ENCODE data around the gene APPL2. TPM values are rescaled to one million over a fixed set of nuclear protein-coding genes. Genes with fewer than 3 reads are reported as not detected.

APPL2 gene
- total and polyA plus RNA-seq, 2 of the 13 experiments (the other 11 are each of a cell fraction or from before 2014, with no cell fraction given): 9.9 to 11.1 TPM

DNA sequence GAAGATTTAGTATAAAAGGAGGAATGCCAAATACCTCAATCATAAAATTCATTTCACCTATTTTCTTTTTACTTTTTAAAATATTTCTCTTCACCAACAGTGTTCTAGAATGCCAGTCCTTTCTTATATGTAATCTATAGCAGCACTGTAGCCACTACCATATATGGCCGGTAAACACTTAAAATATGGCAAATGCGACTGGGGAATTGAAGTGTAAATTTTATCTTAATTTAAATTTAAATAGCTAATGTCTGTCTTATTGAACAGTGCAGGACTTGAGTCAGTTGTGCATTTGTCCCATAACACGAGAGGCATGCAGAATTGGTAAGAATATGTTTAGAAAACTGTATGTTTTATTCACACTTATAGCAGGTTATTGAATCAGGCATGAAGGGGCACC is 78.4 kb downstream of the APPL2 start:
- H3K36me3 ChIP-seq (replicated peaks in 1 of 2; ENCODE audit: control insufficient read depth in 1 of 2, insufficient read depth in 2 of 2, low read length in 2 of 2): peaks cover 2 to 22% of the 10 kb centered on the region in 2 experiments; a peak in 3 of 5 replicates
- in situ Hi-C loops (cut with HindIII; ENCODE audit: extremely low pct_ligation_motif_present, low pct_unique_long_range_greater_than_20kb): no loop called here

DNA sequence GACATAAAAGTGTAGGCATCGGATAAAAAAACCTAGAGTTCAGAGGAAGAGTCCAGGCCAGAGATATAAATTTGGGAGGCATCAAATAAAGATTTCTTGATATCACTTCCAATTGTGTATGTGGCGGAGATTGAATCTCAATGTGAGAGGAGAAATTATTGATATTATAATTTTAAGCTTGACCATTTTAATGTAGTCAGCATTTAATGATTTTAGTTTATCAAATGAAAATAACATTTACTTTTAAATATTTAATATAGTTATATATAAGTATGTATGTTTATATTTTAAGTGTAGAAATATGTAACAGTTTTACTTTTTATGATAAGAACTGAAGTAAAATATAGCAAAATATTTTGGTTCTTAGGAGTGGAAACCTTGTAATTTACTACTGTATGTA is 79.7 kb downstream of the APPL2 start:
- peaks cover 0 to 23% of the 10 kb centered on the region in 2 experiments; a peak in 3 of 5 replicates for H3K36me3 ChIP-seq (replicated peaks in 1 of 2; ENCODE audit: control insufficient read depth in 1 of 2, insufficient read depth in 2 of 2, low read length in 2 of 2)
- ChIA-PET POLR2A (no interaction called here), CTCF (ENCODE audit: low intra/inter-chr PET ratio, low total read pairs) (no interaction called here)
- no peaks in the 10 kb centered on the region for H3K79me2 ChIP-seq (ENCODE audit: insufficient read depth, low read length)
- H4K20me1 ChIP-seq (ENCODE audit: insufficient read depth, low read length): no peaks in the 10 kb centered on the region
- no TSS peak for BruUV-seq (replicated peaks)
- TF ChIP-seq ZNF124 (CRISPR knock-in tag; IDR thresholded peaks at IDR 0.05): no peak
- TF ChIP-seq MAFK (conservative IDR thresholded peaks at IDR 0.05 in 1 of 2, IDR thresholded peaks at IDR 0.05 in 1 of 2; ENCODE audit: low read length in 2 of 2): peak; percentile 16 to 52; a peak in 2 of 4 replicates
- no peak overlapping the region for H3K4me3 ChIP-seq (replicated peaks in 1 of 3; ENCODE audit: insufficient read depth in 1 of 3, low read depth in 2 of 3, low read length in 3 of 3)
- H3K27me3 ChIP-seq (ENCODE audit: control insufficient read depth in 1 of 2, insufficient read depth in 2 of 2, low read length in 2 of 2): no peaks in the 10 kb centered on the region
- H2AFZ ChIP-seq (ENCODE audit: low read length): no peak overlapping the region
- DNase-seq (ENCODE audit: low spot score) (no peak), ATAC-seq (no peak), FAIRE-seq (no peak)
- WGBS (ENCODE audit: low lambda C conversion rate): 99% methylated on average over 2 of the region's 2 CpGs
- in situ Hi-C loops (cut with HindIII; ENCODE audit: extremely low pct_ligation_motif_present, low pct_unique_long_range_greater_than_20kb): no loop called here
- intact Hi-C loops (cut with micrococcal nuclease; ENCODE audit: unreplicated experiment): no loop called here
- no peak overlapping the region for H3K4me2 ChIP-seq (ENCODE audit: low read depth, low read length)
- no peak overlapping the region for H3K9ac ChIP-seq (ENCODE audit: insufficient read depth, low read depth, low read length)
- H3K4me1 ChIP-seq (ENCODE audit: insufficient read depth, low read length): no peaks in the 10 kb centered on the region
- no peak overlapping the region for H3K27ac ChIP-seq (ENCODE audit: extremely low read length, insufficient read depth, low read length)
- H3K9me3 ChIP-seq (ENCODE audit: low read length): no peaks in the 10 kb centered on the region

More for the DNA sequence above, 78.4 kb downstream of the APPL2 start:
- POLR2A ChIA-PET: no interaction called here
- no TSS peak for BruUV-seq (replicated peaks)
- Histone ChIP-seq H3K9ac (ENCODE audit: insufficient read depth, low read depth, low read length) (no peak overlapping the region), H3K4me2 (ENCODE audit: low read depth, low read length) (no peak overlapping the region), H3K4me1 (ENCODE audit: insufficient read depth, low read length) (no peaks in the 10 kb centered on the region), H3K79me2 (ENCODE audit: insufficient read depth, low read length) (no peaks in the 10 kb centered on the region), H3K9me3 (ENCODE audit: low read length) (no peaks in the 10 kb centered on the region), H4K20me1 (ENCODE audit: insufficient read depth, low read length) (no peaks in the 10 kb centered on the region), H2AFZ (ENCODE audit: low read length) (no peak overlapping the region), H3K27me3 (ENCODE audit: control insufficient read depth in 1 of 2, insufficient read depth in 2 of 2, low read length in 2 of 2) (no peaks in the 10 kb centered on the region), H3K4me3 (replicated peaks in 1 of 3; ENCODE audit: insufficient read depth in 1 of 3, low read depth in 2 of 3, low read length in 3 of 3) (no peak overlapping the region), H3K27ac (ENCODE audit: extremely low read length, insufficient read depth, low read length) (no peak overlapping the region)
- DNase-seq (ENCODE audit: low spot score) (no peak), ATAC-seq (no peak), FAIRE-seq (no peak)
- CTCF ChIA-PET (ENCODE audit: low intra/inter-chr PET ratio, low total read pairs): no interaction called here
- TF ChIP-seq, protein P1, sequence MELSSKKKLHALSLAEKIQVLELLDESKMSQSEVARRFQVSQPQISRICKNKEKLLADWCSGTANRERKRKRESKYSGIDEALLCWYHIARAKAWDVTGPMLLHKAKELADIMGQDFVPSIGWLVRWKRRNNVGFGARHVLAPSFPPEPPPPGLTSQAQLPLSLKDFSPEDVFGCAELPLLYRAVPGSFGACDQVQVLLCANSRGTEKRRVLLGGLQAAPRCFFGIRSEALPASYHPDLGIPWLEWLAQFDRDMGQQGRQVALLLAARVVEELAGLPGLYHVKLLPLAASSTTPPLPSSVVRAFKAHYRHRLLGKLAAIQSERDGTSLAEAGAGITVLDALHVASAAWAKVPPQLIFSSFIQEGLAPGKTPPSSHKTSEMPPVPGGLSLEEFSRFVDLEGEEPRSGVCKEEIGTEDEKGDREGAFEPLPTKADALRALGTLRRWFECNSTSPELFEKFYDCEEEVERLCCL (CRISPR knock-in tag; IDR thresholded peaks at IDR 0.05; ENCODE audit: borderline replicate concordance): no peak
- TF ChIP-seq, protein P2, sequence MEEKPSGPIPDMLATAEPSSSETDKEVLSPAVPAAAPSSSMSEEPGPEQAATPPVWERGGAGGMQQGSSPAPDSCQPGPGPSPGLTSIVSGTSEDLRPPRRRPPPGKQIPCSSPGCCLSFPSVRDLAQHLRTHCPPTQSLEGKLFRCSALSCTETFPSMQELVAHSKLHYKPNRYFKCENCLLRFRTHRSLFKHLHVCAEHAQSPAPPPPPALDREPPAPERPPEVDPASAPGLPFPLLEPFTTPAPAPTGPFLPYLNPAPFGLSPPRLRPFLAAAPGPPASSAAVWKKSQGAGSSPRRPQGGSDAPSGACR (CRISPR knock-in tag; IDR thresholded peaks at IDR 0.05): no peak
- TF ChIP-seq, protein P3, sequence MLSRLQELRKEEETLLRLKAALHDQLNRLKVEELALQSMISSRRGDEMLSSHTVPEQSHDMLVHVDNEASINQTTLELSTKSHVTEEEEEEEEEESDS (CRISPR knock-in tag; IDR thresholded peaks at IDR 0.05; ENCODE audit: borderline replicate concordance): no peak
- no peak for TF ChIP-seq AKAP8 (CRISPR knock-in tag; IDR thresholded peaks at IDR 0.05)
- no peak for TF ChIP-seq ZNF530 (CRISPR knock-in tag; IDR thresholded peaks at IDR 0.05; ENCODE audit: low read depth)
- WGBS (ENCODE audit: low lambda C conversion rate): 94% methylated on average over 3 of the region's 3 CpGs
- intact Hi-C loops (cut with micrococcal nuclease; ENCODE audit: unreplicated experiment): no loop called here
